DMS79 (cell line): ENCODE data around the gene CHST14.

ENCODE experiments used
- DNase-seq: peaks from one replicate; lab custom pipeline; 2025; lab: John Stamatoyannopoulos, UW

Gene CHST14

GRCh38 chr15:40489274-40490175 lies 18.7 kb downstream of the CHST14 start:
- DNase-seq, result no peak

- peak; percentile 27 for DNase-seq
These were observed 22.5 kb downstream of the CHST14 start for GRCh38 chr15:40493089-40493840.

- DNase-seq, result no peak
These were observed 24.7 kb downstream of the CHST14 start for GRCh38 chr15:40495516-40495915.

DNA sequence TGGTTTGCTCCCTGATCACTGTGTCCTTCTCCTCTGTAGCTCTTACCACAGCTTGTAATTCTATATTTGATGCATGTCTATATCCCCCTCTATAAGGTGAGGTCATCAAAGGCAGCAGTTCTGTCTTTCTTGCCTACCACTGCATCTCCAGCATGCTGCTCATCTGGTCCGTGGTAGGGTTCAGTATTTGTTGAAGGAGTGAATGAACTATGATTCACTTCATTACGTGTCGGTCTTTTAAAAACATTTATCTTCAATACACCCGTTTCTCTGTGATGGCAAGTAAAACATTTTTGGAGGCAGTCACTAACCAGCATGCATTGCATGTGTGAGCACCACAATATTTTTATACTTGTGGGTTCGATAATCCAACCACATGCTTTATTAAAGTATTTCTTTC lies 27.6 kb downstream of the CHST14 start:
- no peak for DNase-seq

DNA sequence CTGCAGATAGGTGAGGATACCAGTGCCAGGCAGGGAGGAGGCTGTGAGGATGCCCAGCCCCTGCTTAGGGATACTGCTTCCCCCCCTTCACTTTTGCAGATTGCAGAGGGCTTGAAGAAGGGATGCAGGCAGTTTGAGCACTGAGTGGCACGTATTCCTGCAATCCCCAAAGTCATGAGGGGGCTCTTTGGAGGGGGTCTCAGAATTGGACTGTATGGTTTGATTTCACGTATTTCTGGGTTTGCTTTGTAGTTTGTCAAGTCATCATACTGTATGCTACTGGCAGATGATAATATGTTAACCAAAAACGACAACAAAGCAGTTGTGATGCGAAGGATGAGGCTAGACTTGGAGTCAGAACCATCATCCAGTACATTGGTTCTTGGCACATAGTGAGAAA lies 28.1 kb downstream of the CHST14 start:
- no peak for DNase-seq

GRCh38 chr15:40499931-40500330 lies 29.1 kb downstream of the CHST14 start:
- no peak for DNase-seq

DNA sequence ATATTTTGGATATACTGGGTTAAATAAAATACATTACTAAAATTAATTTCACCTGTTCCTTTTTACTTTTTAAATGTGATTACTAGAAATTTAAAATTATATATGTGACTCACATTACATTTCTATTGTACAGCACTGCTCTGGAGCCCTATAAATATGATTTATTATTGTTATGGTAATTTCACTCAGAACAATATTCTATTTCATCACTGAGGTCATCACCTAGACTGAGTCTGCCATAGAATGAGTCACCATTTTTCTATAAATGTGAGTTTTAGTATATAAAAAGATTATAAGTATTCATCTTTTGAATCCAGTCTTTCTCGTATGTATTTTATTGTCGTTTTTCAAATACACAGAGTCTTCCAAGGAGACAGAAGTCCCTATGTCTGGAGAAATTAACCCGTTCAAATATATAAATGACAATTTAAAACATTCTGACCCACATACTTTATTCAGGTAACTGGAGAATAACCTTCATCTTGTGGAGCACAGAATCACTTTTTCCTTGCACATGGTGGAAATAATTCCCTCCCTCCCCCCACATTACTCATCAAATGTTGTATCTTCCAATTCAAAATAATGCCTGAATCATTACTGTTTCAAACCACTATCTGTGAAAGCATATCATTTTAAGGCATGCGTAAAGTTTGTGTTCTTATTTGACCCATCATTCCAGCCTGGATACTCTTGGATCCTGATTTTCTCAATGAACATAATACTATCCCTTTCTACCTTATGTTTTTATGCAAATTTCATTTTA lies 30.0 kb downstream of the CHST14 start:
- DNase-seq, result no peak

GRCh38 chr15:40501487-40501886 lies 30.7 kb downstream of the CHST14 start:
- DNase-seq, result no peak

- DNase-seq, result peak; percentile 24
These were observed 36.3 kb downstream of the CHST14 start for GRCh38 chr15:40506964-40507571.

DNA sequence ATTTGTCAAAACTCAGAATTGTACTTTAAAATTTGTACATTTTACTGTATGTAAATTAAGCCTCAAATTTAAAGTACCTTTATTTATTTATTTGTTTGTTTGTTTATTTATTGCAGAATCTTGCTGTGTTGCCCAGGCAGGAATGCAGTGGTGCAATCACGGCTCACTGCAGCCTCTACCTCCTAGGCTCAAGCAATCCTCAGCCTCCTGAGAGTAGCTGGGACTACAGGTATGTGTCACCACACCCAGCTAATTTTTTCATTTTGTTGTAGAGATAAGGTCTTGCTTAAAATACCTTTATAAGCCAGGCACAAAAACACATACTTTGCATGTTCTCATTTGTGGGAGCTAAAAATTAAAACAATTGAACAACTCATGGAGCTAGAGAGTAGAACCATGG lies 37.4 kb downstream of the CHST14 start:
- DNase-seq, result no peak

GRCh38 chr15:40510201-40510600 lies 39.4 kb downstream of the CHST14 start:
- no peak for DNase-seq

DNA sequence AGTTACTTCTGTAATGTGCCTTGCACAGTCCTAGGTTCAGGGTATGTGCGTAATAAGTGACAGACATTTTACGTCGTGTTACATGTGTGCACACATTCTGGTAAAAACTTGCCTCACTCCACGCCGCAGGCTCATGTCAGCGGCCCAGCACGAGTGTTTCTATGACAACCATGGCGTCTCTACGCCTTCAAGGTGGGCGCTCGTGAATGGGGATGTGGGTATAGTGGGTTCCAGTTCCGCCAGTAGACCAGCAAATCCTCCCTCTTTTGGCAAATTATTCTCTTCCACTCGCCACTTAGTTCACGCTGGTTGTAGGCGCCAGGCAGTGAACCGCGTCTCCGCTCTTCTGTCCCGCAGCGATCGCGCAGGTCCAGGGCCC lies 40.3 kb downstream of the CHST14 start:
- no peak for DNase-seq

DNA sequence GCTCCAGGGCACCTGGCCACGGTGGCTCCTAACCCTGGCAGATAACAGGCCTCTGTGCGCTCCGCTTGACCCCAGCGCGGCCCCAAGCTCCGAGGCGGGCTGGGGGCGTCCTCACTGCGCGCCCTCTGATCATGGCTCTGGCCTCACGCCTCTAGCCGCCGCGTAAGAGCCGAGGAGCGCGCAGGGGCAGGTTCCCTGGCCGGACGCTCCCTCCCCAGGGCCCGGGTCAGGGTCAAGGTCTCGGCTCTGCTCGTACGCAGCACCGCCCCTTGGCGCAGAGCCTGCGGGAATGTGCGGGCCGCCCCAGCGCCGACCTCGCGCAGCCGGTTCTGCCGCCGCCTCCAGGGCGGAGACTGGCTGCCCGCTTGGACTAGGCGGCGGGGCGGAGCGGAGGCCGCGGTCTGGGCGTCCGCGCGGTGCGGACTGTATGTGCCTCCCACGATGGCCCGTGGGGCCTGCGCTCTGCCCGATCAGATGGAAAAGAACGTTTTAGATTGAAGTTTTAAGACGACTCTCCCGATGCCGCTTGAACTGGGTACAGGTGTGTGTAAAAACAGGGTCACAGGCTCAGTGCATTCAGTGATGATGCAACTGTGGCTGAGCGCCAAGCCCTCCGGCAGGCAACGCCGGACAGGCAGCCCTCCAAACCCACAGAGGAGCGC lies 40.8 kb downstream of the CHST14 start:
- no peak for DNase-seq

DNA sequence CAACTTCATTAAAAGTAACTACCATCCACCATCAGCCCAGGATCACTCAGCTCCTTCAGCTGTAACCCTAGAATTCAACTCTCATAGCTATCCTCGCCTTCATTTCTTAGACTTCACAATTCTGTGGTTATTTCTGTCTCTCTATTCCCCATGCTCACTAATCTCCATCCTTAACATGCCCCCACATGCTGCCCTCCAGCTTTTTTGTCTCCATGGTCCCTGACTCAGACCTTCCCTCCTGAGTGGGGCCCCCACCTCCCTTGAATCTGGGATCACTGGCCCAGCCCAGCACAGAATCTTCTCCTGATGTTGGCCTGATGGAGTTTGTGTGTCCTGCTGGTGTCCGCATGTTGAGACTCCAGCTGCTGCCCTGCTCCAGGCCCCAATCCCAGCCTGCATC lies 41.7 kb downstream of the CHST14 start:
- DNase-seq, result no peak

DNA sequence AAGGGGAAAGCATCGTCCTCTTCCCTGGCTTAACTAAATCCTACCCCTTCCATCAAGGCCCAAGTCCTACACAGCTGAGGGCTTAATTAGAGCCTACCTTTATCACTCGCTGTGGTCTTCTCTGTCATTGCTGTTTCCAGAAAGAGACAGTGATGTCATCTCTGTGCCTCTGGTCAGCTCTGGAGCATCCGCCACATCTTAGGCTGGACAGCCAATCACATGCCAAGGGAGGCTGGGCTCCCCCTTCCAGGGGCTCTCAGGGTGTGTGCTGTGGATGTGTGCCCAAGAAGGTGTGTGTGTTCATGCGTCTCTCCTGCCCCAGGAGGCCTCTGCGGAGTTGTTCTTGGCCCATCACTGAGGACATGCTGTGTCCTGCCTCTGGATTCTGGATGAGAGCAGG lies 42.8 kb downstream of the CHST14 start:
- DNase-seq, result no peak

GRCh38 chr15:40516322-40516721 lies 45.5 kb downstream of the CHST14 start:
- no peak for DNase-seq
